Stimulated activated CD8-positive, alpha-beta memory T cell treated with anti-CD3 and anti-CD28 coated beads, Interleukin-15, amount 100 ng/mL, for 24 hours (primary cell): ENCODE results near the gene SVIP.

Source experiments
- DNase-seq: peaks from one replicate; pipeline ENCODE4 v3.0.0-alpha.2; 2020; ENCODE audit warnings: low read depth

SVIP gene, protein sequence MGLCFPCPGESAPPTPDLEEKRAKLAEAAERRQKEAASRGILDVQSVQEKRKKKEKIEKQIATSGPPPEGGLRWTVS

DNA sequence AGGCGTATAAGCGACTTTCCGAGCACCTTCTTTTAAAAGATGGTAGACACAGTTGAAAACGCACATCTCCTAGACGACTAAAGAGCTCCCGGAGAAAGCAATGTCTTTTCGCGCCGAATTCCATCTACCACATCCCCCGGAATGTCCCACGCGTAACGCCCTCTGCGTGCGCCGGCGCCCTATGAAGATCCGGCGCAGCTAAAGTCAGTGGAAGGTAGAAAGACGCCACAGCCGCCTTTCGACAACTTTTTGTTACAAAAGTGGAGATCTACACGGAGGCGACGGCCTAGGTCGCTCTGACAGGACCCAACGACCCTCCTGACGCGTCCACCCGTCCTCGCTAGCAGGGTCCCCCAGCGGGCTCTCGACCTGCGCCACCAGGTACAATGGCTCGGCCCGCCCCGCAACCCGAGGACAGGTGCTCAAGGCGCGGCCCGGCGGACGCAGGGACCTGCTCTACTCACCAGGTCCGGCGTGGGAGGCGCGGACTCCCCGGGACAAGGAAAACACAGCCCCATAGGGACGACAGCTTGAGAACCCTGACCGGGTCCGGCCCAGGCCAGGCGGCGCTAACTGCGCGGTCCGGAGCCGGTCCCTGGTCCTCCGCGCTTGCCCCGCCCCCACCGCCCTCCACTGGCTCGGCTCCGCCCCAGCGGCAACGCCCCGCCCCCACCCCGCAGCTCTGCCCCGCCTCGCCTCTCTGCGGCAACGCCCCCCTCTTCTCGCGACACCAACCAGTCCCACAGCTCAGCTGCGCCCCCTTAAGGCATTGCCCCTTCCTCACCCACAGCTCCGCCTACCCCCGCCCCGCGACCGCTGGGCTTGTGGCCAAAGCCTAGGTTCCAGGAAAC, at the start of gene SVIP:
SVIP (minus strand) TSS at position 571 of the 851 bp plus-strand sequence; CDS start at position 518, 53 bp downstream.
- DNase-seq, result peak; percentile 91

- DNase-seq, result no peak
These were observed 49.0 kb upstream of the SVIP start for GRCh38 chr11:22878604-22879003.

GRCh38 chr11:22878039-22878438, 48.4 kb upstream of the SVIP start:
- DNase-seq, result no peak

GRCh38 chr11:22875869-22876473, 46.4 kb upstream of the SVIP start:
- peak; percentile 6 for DNase-seq

DNA sequence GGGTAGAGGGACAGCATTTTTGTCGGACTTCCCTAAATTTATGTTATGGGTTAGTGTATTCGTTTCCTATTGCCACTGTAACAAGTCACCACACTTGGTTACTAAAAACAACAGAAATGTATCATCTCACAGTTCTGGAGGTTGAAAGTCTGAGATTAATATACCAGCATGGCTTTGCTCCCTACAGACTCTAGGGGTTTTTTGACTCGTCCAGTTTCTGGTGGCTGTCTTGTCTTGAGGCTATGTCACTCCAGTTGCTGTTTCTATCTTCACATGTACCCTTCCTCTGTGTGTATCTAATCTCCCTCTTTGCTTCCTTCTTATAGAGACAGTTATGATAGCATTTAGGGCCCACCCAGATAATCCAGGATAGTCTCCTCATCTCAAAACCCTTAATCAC, 39.7 kb upstream of the SVIP start:
- DNase-seq, result no peak

- no peak for DNase-seq
These were observed 30.6 kb upstream of the SVIP start, which contains the start of gene CCDC179 for GRCh38 chr11:22860241-22860640. TSS of gene CCDC179 (minus strand) at chr11:22860474. CDS start at chr11:22860421, 53 bp downstream.

DNA sequence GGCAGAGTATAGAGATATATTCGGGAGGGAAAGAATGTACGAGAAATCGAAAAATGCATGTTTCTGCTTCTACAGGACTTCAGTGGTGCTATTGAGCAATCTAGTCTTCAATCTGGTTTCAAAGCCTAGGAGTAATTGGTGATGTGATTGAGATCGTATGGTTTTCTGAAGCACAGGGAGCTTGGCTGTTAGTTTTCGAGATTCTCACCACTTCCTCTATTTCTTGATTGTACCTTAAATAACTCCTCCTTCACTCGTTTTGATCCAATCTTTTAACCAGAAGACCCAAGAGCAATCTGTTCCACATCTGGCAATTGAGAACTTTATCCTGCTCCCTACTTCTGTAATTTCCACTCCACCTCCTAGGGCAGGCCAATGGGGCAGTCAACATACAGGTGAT, 30.2 kb upstream of the SVIP start:
- DNase-seq, result no peak

- no peak for DNase-seq
These were observed 21.9 kb upstream of the SVIP start for GRCh38 chr11:22851477-22851876.

GRCh38 chr11:22846726-22847125, 17.1 kb upstream of the SVIP start:
- DNase-seq, result no peak

DNA sequence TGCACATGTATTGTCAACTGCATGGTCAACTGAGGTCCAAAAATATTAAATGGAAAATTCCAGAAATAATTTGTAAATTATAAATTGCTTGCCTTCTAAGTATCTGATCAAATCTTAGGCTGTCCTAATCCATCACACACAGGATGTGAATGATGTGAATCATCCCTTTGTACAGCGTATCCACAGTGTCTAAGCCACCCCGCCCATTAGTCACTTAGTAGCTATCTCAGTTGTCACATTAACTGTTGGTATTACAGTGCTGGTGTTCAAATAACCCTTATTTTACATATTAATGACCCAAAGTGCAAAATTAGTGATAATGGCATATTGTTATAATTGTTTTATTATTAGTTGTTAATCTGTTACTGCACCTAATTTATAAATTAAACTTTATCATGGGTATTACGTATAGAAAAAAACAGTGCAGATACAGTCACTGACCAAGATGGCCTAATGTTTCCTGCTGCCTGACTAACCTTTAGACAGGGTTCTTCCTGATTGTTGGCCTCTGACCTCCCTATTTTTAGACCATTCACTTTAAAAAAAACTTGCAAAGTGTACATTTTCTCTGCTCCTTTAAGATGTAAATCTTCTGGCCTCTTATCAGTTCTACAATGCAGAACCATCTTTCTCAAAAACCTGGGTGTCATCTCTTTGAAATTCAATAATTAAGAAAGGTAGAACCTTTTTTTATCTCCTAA, 2.9 kb upstream of the SVIP start:
- DNase-seq, result no peak

DNA sequence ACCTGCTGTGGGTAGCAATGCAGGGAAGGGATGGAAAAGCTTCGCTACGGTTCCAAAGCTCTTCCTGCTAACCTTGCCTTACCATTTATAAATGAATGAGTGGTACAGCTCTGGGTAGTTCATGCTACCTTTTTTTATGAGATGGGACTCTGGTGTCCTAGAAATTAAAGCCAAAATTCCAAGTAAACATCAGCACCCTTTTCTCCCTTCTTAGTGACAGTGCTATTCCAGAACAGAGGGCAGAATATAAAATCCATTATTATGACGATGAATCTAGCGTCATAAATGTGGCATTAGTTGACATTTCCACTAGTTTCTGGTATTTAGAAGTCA, 447 bp upstream of the SVIP start:
- no peak for DNase-seq

GRCh38 chr11:22828373-22828772, 1.2 kb downstream of the SVIP start:
- no peak for DNase-seq

- DNase-seq, result no peak
These were observed 7.4 kb downstream of the SVIP start for GRCh38 chr11:22822203-22822602.

DNA sequence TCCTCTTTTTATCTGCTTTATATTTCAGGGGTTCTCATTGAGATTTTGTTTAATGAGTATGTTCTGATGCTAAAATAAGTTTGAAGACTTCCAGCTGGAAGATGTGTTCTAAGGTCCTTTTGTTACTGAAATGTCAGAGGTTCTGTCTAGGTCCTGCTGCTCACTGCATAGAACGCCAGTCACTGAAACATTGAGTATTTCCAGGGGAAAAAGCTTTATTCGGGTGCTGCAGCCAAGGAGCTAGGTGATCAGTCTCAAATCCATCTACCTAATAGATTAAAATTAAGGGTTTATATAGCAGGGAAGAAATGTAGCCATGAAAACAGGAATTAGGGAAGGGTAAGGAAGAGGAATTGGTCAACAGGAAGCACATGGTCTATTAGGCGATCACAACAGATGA, 19.7 kb downstream of the SVIP start:
- no peak for DNase-seq

- DNase-seq, result no peak
These were observed 20.9 kb downstream of the SVIP start for GRCh38 chr11:22808571-22809197.

DNA sequence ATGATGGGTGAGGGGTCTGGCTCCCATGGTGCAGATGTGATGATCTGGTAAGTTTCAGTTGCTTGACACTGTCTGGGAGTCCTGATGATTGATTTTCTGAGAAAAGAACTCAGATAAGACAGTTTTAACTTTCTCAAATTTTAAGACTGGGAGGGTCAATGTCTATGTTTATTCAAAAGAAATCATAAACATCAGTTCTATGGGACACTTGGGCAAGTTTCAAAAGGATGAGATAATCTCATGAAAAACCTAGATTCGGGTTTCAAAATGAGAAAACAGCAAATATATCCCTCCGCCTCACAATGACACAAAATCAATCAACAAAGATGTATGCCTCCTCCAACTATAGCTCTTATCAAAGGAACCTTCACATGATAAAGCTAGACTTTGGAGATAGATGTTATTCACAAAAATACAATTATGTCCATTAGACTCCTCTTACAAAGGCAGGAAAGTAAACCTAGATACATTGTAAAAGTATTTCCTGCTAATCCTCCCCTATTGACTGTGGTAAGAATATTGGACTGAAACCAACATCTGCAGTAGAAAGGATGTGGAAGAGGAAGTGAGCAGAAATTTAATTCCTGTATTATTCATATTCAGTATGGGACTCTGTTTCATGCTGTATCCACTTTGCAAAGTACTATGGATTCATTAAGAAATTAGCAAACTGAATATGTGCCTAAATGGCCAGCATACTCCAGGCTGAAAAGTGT, 21.6 kb downstream of the SVIP start:
- DNase-seq, result no peak

- DNase-seq, result no peak
These were observed 22.2 kb downstream of the SVIP start for GRCh38 chr11:22807391-22807790.

- DNase-seq, result no peak
These were observed 26.7 kb downstream of the SVIP start for GRCh38 chr11:22802861-22803260.

DNA sequence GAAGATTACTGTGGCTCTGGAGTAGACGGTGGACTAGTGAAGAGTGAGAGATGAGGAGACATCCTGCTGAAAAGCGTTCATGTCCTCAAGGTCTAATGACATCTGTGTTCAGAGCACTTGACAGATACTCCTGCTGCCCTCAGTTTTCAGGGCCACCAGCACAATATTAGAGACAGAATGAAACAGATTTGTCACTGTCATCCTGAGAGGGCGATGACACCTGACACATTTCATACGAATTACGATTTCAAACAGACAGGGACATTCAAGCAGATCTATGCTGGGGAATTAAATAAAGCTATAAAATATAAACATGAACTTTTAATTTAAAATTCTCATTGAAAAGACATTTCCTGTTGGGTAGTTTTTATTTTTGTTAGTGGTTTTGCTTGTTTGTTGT, 29.1 kb downstream of the SVIP start:
- no peak for DNase-seq

GRCh38 chr11:22798901-22799300, 30.7 kb downstream of the SVIP start:
- DNase-seq, result no peak

GRCh38 chr11:22797047-22797446, 32.6 kb downstream of the SVIP start:
- no peak for DNase-seq

DNA sequence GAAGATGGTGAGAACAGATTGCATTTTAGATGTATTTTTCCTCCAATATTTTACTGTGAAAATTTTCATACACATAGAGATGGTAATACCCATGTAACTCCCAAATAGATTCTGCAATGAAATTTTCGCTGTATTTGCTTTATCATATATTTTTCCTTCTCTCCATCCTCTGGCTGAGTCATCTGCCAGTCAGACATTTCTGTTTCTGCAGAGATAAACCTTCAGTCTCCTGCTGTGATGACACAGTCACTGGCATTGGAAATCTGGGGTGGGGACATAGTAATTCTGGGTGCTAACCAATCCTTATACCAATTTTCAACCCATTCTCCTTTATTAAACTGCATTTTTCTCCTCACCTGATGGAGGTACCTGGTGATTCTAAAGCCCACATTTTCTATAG, 33.7 kb downstream of the SVIP start:
- no peak for DNase-seq
